NCI-H2171 treated with DMSO at 0.1 percent for 48 hours (cell line): ENCODE data around the gene ST6GALNAC4.

Source experiments
- DNase-seq: peaks from one replicate; lab custom pipeline; 2025; lab: John Stamatoyannopoulos, UW

Gene ST6GALNAC4

GRCh38 chr9:127916720-127917581, at the start of gene ST6GALNAC4:
Gene ST6GALNAC4, minus strand, starts transcription at chr9:127917041. Its CDS starts 622 bp downstream, at chr9:127916419.
- DNase-seq: peak; percentile 91

GRCh38 chr9:127965953-127966352, 49.1 kb upstream of the ST6GALNAC4 start:
- no peak for DNase-seq

- DNase-seq: no peak
Measured at GRCh38 chr9:127963359-127964064, 46.7 kb upstream of the ST6GALNAC4 start.

GRCh38 chr9:127963041-127963358, 46.2 kb upstream of the ST6GALNAC4 start:
- no peak for DNase-seq

- no peak for DNase-seq
Measured at GRCh38 chr9:127962278-127962677, 45.4 kb upstream of the ST6GALNAC4 start.

GRCh38 chr9:127961613-127962155, 44.8 kb upstream of the ST6GALNAC4 start:
- DNase-seq: no peak

- DNase-seq: no peak
Measured at GRCh38 chr9:127961155-127961490, 44.3 kb upstream of the ST6GALNAC4 start.

GRCh38 chr9:127960410-127961154, 43.7 kb upstream of the ST6GALNAC4 start:
- peak; percentile 57 for DNase-seq

- DNase-seq: no peak
Measured at GRCh38 chr9:127959841-127960409, 43.1 kb upstream of the ST6GALNAC4 start.

- no peak for DNase-seq
Measured at GRCh38 chr9:127959398-127959797, 42.6 kb upstream of the ST6GALNAC4 start.

GRCh38 chr9:127958728-127959127, 41.9 kb upstream of the ST6GALNAC4 start:
- DNase-seq: no peak

GRCh38 chr9:127955294-127956015, 38.6 kb upstream of the ST6GALNAC4 start:
- peak; percentile 99 for DNase-seq

GRCh38 chr9:127954831-127955293, 38.0 kb upstream of the ST6GALNAC4 start:
- DNase-seq: no peak

- DNase-seq: no peak
Measured at GRCh38 chr9:127953768-127954505, 37.1 kb upstream of the ST6GALNAC4 start.

GRCh38 chr9:127953154-127953553, 36.3 kb upstream of the ST6GALNAC4 start:
- no peak for DNase-seq

- no peak for DNase-seq
Measured at GRCh38 chr9:127950513-127951289, 33.9 kb upstream of the ST6GALNAC4 start.

GRCh38 chr9:127949827-127950512, 33.1 kb upstream of the ST6GALNAC4 start:
- no peak for DNase-seq

GRCh38 chr9:127947841-127948710, 31.2 kb upstream of the ST6GALNAC4 start:
- no peak for DNase-seq
